ENCODE data around the gene ZDHHC5.
"Not testable (repeated sequence)": the region's sequence is repeated elsewhere in the genome, so short reads cannot be mapped to it uniquely, and the experiment has no call there.

ZDHHC5 gene

DNA sequence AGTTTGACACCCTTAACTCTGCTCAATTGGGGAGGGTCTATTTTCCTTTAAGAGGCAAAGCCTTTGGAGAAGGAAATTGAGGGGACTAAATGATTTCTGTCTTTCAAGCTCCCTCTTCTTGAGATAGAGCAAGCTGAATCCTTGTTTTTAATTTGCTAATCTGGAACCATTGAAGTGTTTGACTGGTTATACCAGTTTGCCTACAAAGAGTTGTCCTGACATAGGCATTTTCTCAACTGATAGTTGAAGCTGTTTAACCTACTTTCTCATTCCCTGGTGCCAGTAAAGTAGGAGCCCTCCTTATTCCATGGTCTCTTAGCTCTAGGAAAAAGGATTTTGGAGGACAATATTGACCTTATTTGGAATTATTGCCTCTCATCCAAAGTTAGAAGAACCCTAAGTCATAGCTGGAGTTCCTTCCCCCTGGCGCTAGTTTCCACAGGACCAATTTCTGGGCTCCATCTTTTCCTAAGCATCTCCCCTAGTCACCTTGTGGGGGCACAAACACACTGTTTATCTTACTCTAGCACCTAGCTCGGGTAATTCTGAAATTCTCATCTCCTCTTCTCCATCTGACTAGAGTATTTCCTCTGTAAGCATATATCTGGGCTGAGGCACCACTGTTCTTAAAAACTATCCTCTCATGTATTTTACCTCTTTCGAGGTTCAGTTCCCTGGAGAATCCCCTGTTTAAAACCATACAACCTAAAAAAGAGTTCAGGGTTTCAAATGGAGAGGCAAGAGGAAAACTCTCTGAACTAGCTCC lies 7.4 kb downstream of the ZDHHC5 start:
- no peak for DNase-seq

DNA sequence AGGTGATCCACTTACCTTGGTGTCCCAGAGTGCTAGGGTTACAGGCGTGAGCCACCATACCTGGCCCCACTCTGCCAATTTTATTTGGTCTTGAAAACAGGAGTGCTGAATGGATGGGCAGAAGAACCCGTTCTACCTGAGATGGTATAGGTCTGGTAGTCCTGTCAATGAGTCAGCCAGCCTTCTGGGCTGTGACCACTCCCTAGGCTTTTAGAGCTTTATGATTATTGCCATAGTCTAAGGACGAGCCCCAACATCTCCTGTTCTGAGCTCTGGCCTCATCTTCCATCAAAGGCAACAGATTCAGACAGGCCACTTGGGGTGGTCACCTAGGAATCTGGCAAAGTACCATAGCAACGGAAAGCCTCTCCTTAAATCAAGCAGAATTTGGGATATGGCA lies 11.5 kb downstream of the ZDHHC5 start:
- DNase-seq = no peak

GRCh38 chr11:57680552-57680874 lies 12.6 kb downstream of the ZDHHC5 start:
- no peak for DNase-seq

DNA sequence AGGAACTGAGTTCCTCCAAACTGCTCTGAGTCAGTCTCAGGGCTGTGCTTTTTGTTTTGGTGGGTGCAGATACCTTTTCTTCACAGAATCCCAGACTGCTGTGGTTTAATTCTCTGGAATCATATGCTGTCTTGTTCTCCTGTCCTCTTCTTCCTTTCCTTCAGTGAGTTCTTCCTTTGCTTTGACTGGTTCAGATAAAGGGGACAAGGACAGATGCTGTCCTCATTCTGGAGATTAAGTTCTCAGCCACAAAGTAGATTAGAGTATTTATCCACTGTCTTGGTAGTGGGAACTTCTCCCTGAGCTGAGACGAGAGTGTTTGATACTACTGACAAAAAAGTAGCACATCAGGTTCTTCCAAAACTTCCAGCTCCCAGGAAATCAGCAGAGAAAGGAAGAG lies 13.3 kb downstream of the ZDHHC5 start:
- no peak for DNase-seq

DNA sequence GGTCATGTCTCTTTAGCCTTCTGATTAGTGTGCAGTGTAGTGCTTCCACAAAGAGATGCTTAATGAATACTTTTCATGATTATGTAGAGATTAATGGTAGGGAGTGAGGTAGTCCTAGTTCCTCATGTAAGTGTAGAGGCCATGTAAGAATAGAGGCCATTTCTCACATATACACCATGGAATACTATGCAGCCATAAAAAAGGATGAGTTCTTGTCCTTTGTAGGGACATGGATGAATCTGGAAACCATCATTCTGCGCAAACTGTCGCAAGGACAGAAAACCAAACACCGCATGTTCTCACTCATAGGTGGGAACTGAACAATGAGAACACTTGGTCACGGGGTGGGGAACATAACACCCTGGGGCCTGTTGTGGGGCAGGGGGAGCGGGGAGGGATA lies 22.6 kb downstream of the ZDHHC5 start:
- not testable (repeated sequence) for DNase-seq

GRCh38 chr11:57698843-57699365 lies 31.0 kb downstream of the ZDHHC5 start:
- DNase-seq = no peak

- no peak for DNase-seq
Observed at GRCh38 chr11:57699813-57700212, 31.9 kb downstream of the ZDHHC5 start.

- DNase-seq = no peak
Observed at GRCh38 chr11:57700425-57700824, 32.5 kb downstream of the ZDHHC5 start.

- no peak for DNase-seq
Observed at GRCh38 chr11:57703341-57703740, 35.4 kb downstream of the ZDHHC5 start.

DNA sequence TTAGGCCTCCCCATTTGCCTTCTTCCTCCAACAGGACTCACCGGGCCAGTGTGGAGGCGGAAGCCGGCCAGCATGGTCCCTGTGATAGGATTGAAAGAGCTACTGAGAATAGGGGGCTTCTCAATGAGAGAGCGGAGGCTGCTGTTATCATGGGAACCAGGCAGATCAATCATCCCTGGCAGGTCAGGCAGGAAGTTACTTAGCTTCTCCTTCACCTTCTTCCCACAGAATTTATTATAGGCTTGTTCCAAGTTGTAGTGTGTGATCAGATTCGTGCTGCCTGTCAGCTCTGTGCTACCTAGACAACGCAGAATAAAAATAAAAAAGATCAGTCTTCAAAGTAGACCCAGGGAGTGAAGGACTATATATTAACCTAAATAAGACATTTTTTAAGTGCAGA lies 37.0 kb downstream of the ZDHHC5 start:
- DNase-seq = no peak

DNA sequence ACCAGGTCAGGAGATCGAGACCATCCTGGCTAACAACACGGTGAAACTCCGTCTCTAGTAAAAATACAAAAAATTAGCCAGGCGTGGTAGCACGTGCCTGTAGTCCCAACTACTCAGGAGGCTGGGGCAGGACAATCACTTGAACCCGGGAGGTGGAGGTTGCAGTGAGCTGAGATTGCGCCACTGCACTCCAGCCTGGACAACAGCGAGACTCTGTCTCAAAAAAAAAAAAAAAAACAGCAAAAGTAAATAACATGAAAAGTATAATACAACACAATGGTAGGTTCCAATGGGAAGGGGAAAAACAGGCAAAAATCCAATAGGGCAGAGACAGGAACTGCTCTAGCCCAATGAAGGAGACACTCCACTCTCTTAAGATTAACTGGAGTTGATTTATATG lies 37.5 kb downstream of the ZDHHC5 start:
- not testable (repeated sequence) for DNase-seq

DNA sequence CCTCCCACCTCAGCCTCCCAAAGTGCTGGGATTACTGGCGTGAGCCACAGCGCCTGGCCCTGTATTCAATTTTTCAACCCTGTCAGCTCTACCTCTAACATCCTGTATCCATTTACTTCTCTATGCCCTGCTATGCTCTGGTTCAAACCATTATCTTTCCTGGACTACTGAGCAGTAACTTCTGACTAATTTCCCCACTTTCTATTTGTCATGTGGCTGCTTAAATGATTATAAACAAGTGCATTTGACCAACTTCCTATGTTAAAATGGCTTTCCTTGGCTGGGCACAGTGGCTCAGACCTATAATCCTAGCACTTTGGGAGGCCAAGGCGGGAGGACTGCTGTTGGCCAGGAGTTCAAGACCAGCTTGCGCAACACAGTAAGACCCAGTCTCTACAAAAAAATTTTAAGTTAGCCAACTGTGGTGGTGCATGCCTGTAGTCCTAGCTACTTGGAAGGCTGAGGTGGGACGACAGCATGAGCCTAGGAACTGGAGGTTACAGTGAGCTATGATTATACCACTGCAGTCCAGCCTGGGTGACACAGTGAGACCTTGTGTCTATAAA lies 42.0 kb downstream of the ZDHHC5 start:
- DNase-seq = no peak

DNA sequence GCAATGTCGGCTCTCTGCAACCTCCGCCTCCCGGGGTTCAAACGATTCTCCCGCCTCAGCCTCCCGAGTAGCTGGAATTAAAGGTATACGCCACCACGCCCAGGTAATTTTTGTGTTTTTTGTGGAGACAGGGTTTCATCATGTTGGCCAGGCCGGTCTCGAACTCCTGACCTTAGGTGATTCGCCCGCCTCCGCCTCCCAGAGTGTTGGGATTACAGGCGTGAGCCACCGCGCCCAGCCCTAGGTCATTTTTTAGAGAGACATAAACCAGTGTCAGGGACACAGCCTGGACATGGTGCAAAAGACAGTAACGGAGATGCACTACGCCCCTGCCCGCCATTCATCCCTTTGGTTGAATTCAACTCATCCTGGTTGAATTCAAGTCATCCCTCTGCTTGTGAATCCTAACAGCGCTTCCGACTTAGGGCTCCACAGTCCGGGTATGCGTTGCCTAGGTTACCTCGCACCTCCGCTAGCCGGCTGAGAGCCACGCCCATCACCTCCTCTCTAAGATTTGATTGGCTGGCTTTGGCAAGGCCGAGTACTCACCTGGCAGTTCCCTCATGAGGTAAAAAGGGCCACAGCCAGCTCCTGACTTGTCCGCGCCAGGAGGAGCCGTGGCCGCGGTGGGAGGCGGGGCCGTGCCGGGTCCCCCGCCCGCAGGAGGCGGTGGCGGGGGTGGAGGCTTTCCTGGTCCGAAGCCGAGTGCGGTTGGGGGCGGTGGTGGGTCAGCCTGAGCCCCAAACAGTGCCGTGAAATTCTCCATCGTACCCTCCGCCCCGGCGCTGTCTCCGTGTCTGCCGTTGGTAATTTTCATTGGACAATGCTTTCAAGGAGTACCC lies 43.7 kb downstream of the ZDHHC5 start, which contains the start of gene MED19:
TSS of gene MED19 (minus strand) at position 802 of the 842 bp plus-strand sequence. CDS start at position 766, 36 bp downstream.
- DNase-seq = peak; percentile 53

GRCh38 chr11:57712256-57713150 lies 44.6 kb downstream of the ZDHHC5 start, which contains the start of gene TMX2:
TSS of gene TMX2 (plus strand) at chr11:57712593. CDS start at chr11:57712619, 26 bp downstream.
- DNase-seq = peak; percentile 100

GRCh38 chr11:57713835-57714234 lies 45.9 kb downstream of the ZDHHC5 start:
- no peak for DNase-seq

GRCh38 chr11:57716726-57717125 lies 48.8 kb downstream of the ZDHHC5 start:
- not testable (repeated sequence) for DNase-seq

- DNase-seq = no peak
Observed at GRCh38 chr11:57727185-57727584, 59.3 kb downstream of the ZDHHC5 start.

DNA sequence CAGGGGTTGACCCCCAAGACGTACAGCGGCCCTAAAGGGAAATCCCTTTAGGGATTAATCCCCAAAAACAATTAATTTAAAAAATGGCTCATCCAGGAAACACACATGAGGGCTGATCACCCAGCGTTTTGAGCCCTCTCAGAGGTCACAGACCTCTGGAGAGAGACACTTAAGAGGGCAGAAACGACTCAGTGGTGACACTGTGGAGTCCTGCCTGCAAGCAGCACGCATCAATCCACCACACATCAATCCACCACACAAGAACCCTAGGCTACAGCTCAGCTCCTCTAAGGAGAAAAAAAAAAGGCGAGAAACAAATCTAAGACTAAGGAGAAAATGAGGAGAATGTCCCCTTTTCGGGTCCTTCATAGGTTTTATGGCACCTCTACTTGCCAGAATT lies 60.9 kb downstream of the ZDHHC5 start:
- DNase-seq = no peak

- DNase-seq = no peak
Observed at GRCh38 chr11:57729479-57729878, 61.6 kb downstream of the ZDHHC5 start.

DNA sequence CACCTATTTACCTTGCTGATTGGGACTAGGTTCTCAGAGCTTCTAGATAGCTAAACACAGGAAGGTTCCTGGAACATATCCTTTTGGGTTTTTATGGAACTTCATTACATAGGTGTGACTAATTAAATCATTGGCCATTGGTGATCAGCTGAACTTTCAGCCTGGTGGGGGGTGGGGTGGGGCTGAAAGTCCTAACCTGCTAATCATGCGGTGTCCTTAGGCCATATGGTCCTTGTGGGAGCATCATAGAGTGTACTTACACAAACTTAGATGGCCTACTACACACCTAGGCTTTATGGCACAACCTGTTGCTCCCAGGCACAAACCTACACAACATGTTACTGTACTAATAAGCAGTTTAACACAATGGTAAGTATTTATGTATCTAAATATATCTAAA lies 64.7 kb downstream of the ZDHHC5 start:
- DNase-seq = no peak

- DNase-seq = no peak
Observed at GRCh38 chr11:57735619-57736298, 67.8 kb downstream of the ZDHHC5 start.

Measured in NCI-H446 treated with DMSO at 0.1 percent for 48 hours (cell line).